GM21360 (cell line): ENCODE data around the gene SERPINE2.

Experiments
- ATAC-seq: cut with Tn5 transposase; IDR thresholded peaks from one replicate; pipeline ENCODE4 v1.9.1; 2021; ENCODE audit warnings: mild to moderate bottlenecking, moderate library complexity; ENCODE audit not compliant: unreplicated experiment

SERPINE2 gene

GRCh38 chr2:224039080-224039769, at the start of gene SERPINE2:
TSS of gene SERPINE2 (minus strand) at chr2:224039286. CDS start at chr2:224001900, 37,386 bp downstream.
- peak; percentile 52 for ATAC-seq

- no peak for ATAC-seq
These were observed 47.3 kb upstream of the SERPINE2 start for GRCh38 chr2:224086226-224086914.

GRCh38 chr2:224085811-224086210, 46.7 kb upstream of the SERPINE2 start:
- ATAC-seq, result no peak

GRCh38 chr2:224085246-224085645, 46.2 kb upstream of the SERPINE2 start:
- no peak for ATAC-seq

GRCh38 chr2:224084266-224084892, 45.3 kb upstream of the SERPINE2 start:
- ATAC-seq, result no peak

- ATAC-seq, result no peak
These were observed 44.6 kb upstream of the SERPINE2 start for GRCh38 chr2:224083638-224084037.

- ATAC-seq, result no peak
These were observed 39.6 kb upstream of the SERPINE2 start for GRCh38 chr2:224078656-224079055.

GRCh38 chr2:224077773-224078507, 38.9 kb upstream of the SERPINE2 start:
- no peak for ATAC-seq

GRCh38 chr2:224075588-224075987, 36.5 kb upstream of the SERPINE2 start:
- ATAC-seq, result no peak

GRCh38 chr2:224073676-224074075, 34.6 kb upstream of the SERPINE2 start:
- no peak for ATAC-seq

- ATAC-seq, result no peak
These were observed 33.6 kb upstream of the SERPINE2 start for GRCh38 chr2:224072541-224073188.

GRCh38 chr2:224069172-224069571, 30.1 kb upstream of the SERPINE2 start:
- no peak for ATAC-seq

- ATAC-seq, result no peak
These were observed 24.2 kb upstream of the SERPINE2 start for GRCh38 chr2:224063298-224063648.

- ATAC-seq, result no peak
These were observed 23.6 kb upstream of the SERPINE2 start for GRCh38 chr2:224062481-224063297.

- no peak for ATAC-seq
These were observed 21.8 kb upstream of the SERPINE2 start for GRCh38 chr2:224060783-224061482.

- ATAC-seq, result no peak
These were observed 20.1 kb upstream of the SERPINE2 start for GRCh38 chr2:224059178-224059577.

GRCh38 chr2:224058048-224058775, 19.1 kb upstream of the SERPINE2 start:
- ATAC-seq, result no peak

GRCh38 chr2:224056889-224057288, 17.8 kb upstream of the SERPINE2 start:
- ATAC-seq, result no peak

- no peak for ATAC-seq
These were observed 16.0 kb upstream of the SERPINE2 start for GRCh38 chr2:224055101-224055500.
